Measurements from ENCODE around the gene CRADD. TPM values are rescaled to one million over a fixed set of nuclear protein-coding genes. Genes with fewer than 3 reads are reported as not detected.

Gene CRADD
- total RNA-seq, 1 experiment from 2014 or later: 39.0 TPM

GRCh38 chr12:93937812-93938211, 260.6 kb downstream of the CRADD start:
- DNase-seq (ENCODE audit: low spot score): no peak

GRCh38 chr12:93938317-93938716, 261.1 kb downstream of the CRADD start:
- DNase-seq (ENCODE audit: low spot score): no peak

- no peak for DNase-seq (ENCODE audit: low spot score)
These were observed 261.8 kb downstream of the CRADD start for GRCh38 chr12:93938931-93939330.

GRCh38 chr12:93939641-93940325, 262.6 kb downstream of the CRADD start:
- DNase-seq (ENCODE audit: low spot score): no peak

- peak; percentile 19 for DNase-seq (ENCODE audit: low spot score)
These were observed 266.6 kb downstream of the CRADD start for GRCh38 chr12:93943780-93944179.

DNA sequence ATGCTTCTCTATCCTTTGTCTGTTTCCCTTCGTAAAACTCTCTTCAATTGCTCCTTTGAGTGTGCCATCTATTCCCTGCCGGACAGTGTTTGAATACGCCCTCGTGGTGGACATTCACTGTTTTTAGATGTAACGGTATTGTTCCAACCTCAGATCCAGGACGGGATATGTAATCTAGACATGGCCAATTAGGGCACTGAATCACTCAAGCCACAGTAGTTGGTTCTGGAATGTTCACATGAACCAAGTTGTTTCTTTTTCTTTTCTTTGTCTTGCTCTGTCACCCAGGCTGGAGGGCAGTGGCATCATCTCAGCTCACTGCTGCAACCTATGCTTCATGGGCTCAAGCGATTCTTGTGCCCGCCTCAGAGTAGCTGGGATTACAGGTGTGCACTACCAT, 267.0 kb downstream of the CRADD start:
- no peak for DNase-seq (ENCODE audit: low spot score)

Other genes starting within 250 kb of the CRADD start
- 89.7 and 96.3 TPM in 2 replicates for gene UBE2N, start 235.4 kb upstream of the CRADD start, total RNA-seq (2014; rRNA removed; shearing (Covaris generic))
- 148 and 172 TPM in 2 replicates for gene MRPL42, start 209.9 kb upstream of the CRADD start, total RNA-seq (2014; rRNA removed; shearing (Covaris generic))
- gene SOCS2, start 104.7 kb upstream of the CRADD start, total RNA-seq (2014; rRNA removed; shearing (Covaris generic)): 83.8 and 98.4 TPM in 2 replicates

Data from A172 (cell line).